ENCODE results near the gene RHNO1. TPM values are rescaled to one million over a fixed set of nuclear protein-coding genes. Genes with fewer than 3 reads are reported as not detected.
"Not testable (repeated sequence)": the region's sequence is repeated elsewhere in the genome, so short reads cannot be mapped to it uniquely, and the experiment has no call there.

Gene RHNO1
- total RNA-seq, 1 donor from 2014 or later: 55.5 TPM

DNA sequence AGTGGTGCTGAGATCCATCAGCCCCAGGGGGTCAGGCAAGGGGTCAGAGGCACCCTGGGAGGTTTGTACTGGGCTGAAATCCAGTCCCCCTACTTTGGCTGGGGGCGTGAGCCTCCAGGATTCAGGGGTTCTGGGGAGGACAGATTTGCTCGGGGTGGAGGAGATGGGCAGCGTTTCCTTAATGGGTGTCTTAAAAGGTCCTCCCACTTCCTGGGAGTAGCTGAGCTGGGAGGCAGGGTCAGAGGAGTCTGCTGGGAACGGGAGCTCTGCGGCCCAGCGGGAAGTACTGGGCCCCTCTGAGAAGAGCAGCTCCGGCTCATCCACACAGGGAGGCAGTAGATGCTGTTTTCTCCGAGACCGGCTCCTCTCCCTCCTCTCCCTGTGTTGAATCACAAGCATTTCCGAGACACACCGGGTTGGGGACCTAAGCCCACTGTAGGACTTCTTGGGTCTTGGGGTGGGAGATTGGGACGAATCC lies 18.0 kb upstream of the RHNO1 start:
- Mint-ChIP-seq H3K36me3 (ENCODE audit: low read depth) (peaks cover 10% of the 10 kb centered on the region), H3K4me3 (no peak overlapping the region), H3K4me1 (peaks cover 8% of the 10 kb centered on the region), H3K27me3 (ENCODE audit: low read depth) (no peaks in the 10 kb centered on the region), H3K27ac (ENCODE audit: unreplicated experiment) (no peak overlapping the region), H3K9me3 (no peaks in the 10 kb centered on the region)
- TF ChIP-seq, protein P1, sequence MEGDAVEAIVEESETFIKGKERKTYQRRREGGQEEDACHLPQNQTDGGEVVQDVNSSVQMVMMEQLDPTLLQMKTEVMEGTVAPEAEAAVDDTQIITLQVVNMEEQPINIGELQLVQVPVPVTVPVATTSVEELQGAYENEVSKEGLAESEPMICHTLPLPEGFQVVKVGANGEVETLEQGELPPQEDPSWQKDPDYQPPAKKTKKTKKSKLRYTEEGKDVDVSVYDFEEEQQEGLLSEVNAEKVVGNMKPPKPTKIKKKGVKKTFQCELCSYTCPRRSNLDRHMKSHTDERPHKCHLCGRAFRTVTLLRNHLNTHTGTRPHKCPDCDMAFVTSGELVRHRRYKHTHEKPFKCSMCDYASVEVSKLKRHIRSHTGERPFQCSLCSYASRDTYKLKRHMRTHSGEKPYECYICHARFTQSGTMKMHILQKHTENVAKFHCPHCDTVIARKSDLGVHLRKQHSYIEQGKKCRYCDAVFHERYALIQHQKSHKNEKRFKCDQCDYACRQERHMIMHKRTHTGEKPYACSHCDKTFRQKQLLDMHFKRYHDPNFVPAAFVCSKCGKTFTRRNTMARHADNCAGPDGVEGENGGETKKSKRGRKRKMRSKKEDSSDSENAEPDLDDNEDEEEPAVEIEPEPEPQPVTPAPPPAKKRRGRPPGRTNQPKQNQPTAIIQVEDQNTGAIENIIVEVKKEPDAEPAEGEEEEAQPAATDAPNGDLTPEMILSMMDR (conservative IDR thresholded peaks at IDR 0.05): no peak
- no peak for DNase-seq (ENCODE audit: low read depth, low spot score)

GRCh38 chr12:2860170-2860569 lies 16.9 kb upstream of the RHNO1 start:
- no peak overlapping the region for H3K4me3 Mint-ChIP-seq
- H3K27me3 Mint-ChIP-seq (ENCODE audit: low read depth): no peaks in the 10 kb centered on the region
- DNase-seq (ENCODE audit: low read depth, low spot score): no peak
- no peak overlapping the region for H3K27ac Mint-ChIP-seq (ENCODE audit: unreplicated experiment)
- peaks cover 12% of the 10 kb centered on the region for H3K36me3 Mint-ChIP-seq (ENCODE audit: low read depth)
- TF ChIP-seq, protein P1 (conservative IDR thresholded peaks at IDR 0.05): no peak
- no peaks in the 10 kb centered on the region for H3K9me3 Mint-ChIP-seq
- peaks cover 8% of the 10 kb centered on the region for H3K4me1 Mint-ChIP-seq

DNA sequence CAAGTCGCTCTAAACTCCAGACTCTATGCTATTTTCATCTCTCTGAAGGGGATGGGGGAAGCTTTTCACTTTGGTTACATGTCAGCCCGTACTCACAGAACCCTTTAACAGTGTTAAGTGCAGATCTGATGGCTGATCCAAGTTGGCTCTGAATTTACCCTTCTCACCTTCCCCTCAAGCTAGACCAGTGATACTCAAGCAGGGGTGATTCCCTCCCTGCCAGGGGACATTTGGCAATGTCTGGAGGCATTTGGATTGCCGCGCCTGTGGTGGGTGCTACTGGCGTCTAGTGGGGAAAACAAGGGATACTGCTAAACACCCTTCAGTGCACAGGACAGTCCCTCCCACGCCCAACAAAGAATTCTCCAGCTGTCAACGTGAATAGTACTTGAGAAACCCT lies 14.1 kb upstream of the RHNO1 start:
- no peaks in the 10 kb centered on the region for H3K27me3 Mint-ChIP-seq (ENCODE audit: low read depth)
- no peak overlapping the region for H3K4me3 Mint-ChIP-seq
- H3K36me3 Mint-ChIP-seq (ENCODE audit: low read depth): peaks cover 19% of the 10 kb centered on the region
- DNase-seq (ENCODE audit: low read depth, low spot score): no peak
- TF ChIP-seq, protein P1 (conservative IDR thresholded peaks at IDR 0.05): no peak
- H3K27ac Mint-ChIP-seq (ENCODE audit: unreplicated experiment): no peak overlapping the region
- no peaks in the 10 kb centered on the region for H3K4me1 Mint-ChIP-seq
- H3K9me3 Mint-ChIP-seq: no peaks in the 10 kb centered on the region

DNA sequence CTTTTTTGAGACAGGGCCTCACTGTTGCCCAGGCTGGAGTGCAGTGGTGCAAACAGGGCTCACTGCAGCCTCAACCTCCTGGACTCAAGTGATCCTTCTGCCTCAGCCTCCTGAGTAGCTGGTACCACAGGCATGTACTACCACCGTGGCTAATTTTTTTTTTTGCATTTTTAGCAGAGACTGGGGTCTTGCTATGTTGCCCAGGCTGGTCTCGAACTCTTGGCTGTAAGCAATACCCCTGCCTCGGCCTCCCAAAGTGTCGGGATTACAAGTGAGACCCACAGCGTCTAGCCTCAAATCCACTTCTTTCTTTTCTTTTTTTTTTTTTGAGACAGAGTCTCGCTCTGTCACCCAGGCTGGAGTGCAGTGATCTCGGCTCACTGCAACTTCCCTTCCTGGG lies 13.6 kb upstream of the RHNO1 start:
- DNase-seq (ENCODE audit: low read depth, low spot score); H3K4me3 Mint-ChIP-seq; H3K4me1 Mint-ChIP-seq; H3K27me3 Mint-ChIP-seq (ENCODE audit: low read depth); H3K27ac Mint-ChIP-seq (ENCODE audit: unreplicated experiment); H3K9me3 Mint-ChIP-seq: not testable (repeated sequence)
- H3K36me3 Mint-ChIP-seq (ENCODE audit: low read depth): peaks cover 21% of the 10 kb centered on the region

DNA sequence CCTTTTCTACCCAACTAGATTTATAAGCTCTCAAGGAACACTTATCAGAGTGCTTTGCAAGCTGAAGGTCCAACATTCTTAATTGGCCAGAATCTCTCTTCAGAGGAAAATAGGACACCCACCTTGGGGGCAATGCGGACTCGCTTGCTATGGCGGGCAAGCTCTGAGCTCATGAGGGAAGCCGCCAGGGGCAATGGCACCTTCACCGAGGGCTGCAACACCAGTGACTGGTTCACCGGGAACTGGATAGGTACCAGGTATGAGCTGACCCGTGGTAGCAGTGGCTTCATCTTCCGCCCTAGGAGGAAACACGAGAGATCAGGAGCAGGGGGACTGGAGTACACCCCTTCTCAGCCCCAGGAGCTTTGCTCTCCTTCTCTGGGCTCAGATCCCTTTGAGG lies 12.8 kb upstream of the RHNO1 start:
- H3K27ac Mint-ChIP-seq (ENCODE audit: unreplicated experiment): no peak overlapping the region
- H3K4me3 Mint-ChIP-seq: no peak overlapping the region
- H3K36me3 Mint-ChIP-seq (ENCODE audit: low read depth): peaks cover 23% of the 10 kb centered on the region

GRCh38 chr12:2868986-2869632 lies 7.9 kb upstream of the RHNO1 start:
- H3K9me3 Mint-ChIP-seq; DNase-seq (ENCODE audit: low read depth, low spot score); H3K4me3 Mint-ChIP-seq; H3K4me1 Mint-ChIP-seq; H3K27me3 Mint-ChIP-seq (ENCODE audit: low read depth); H3K27ac Mint-ChIP-seq (ENCODE audit: unreplicated experiment): not testable (repeated sequence)
- H3K36me3 Mint-ChIP-seq (ENCODE audit: low read depth): peaks cover 17% of the 10 kb centered on the region

More for the DNA sequence above, 12.8 kb upstream of the RHNO1 start:
- Mint-ChIP-seq H3K4me1 (no peaks in the 10 kb centered on the region), H3K9me3 (no peaks in the 10 kb centered on the region), H3K27me3 (ENCODE audit: low read depth) (no peaks in the 10 kb centered on the region)
- DNase-seq (ENCODE audit: low read depth, low spot score): no peak
- TF ChIP-seq, protein P1 (conservative IDR thresholded peaks at IDR 0.05): no peak
